Measurements from ENCODE around the gene EHD1. TPM values are rescaled to one million over a fixed set of nuclear protein-coding genes. Genes with fewer than 3 reads are reported as not detected.

The EHD1 gene
- total and polyA plus RNA-seq, 9 of the 15 experiments (the other 6 are each of a cell fraction or from before 2014, with no cell fraction given): 0.46 to 65.0 (median 16.4) TPM

GRCh38 chr11:64870176-64870892 is 8.1 kb downstream of the EHD1 start (continued):
- TF ChIP-seq ETS2 (tag; IDR thresholded peaks at IDR 0.05; ENCODE audit: borderline replicate concordance, poor library complexity, severe bottlenecking) (no peak), KDM4B (IDR thresholded peaks at IDR 0.05; ENCODE audit: borderline replicate concordance in 2 of 2, low read depth in 1 of 2) (no peak), ZNF239 (CRISPR knock-in tag; IDR thresholded peaks at IDR 0.05) (no peak; the same call in 1 of the 2 replicates), CBX5 (IDR thresholded peaks at IDR 0.05; ENCODE audit: borderline replicate concordance, low read depth) (no peak), USF1 (CRISPR knock-in tag; IDR thresholded peaks at IDR 0.05) (no peak), CHCHD3 (CRISPR knock-in tag; IDR thresholded peaks at IDR 0.05) (no peak), ARHGAP35 (IDR thresholded peaks at IDR 0.05; ENCODE audit: partially characterized antibody) (no peak), MTA2 (IDR thresholded peaks at IDR 0.05; ENCODE audit: low read depth) (peak; percentile 28; the same call in 1 of the 2 replicates), NRF1 (conservative IDR thresholded peaks at IDR 0.05 in 1 of 2, IDR thresholded peaks at IDR 0.05 in 1 of 2) (no peak), ZBTB7A (IDR thresholded peaks at IDR 0.05; ENCODE audit: borderline replicate concordance, control insufficient read depth, low read depth, low read length) (no peak; the same call in 1 of the 2 replicates), GTF2F1 (IDR thresholded peaks at IDR 0.05; ENCODE audit: low read depth, low read length) (no peak), ZNF408 (CRISPR knock-in tag; IDR thresholded peaks at IDR 0.05; ENCODE audit: low read depth) (no peak), EWSR1 (IDR thresholded peaks at IDR 0.05; ENCODE audit: borderline replicate concordance, low read depth, partially characterized antibody) (no peak), ZNF764 (CRISPR knock-in tag; IDR thresholded peaks at IDR 0.05; ENCODE audit: low read depth) (no peak), ZNF785 (CRISPR knock-in tag; IDR thresholded peaks at IDR 0.05) (no peak), KAT8 (IDR thresholded peaks at IDR 0.05; ENCODE audit: low read depth) (no peak), RBBP5 (IDR thresholded peaks at IDR 0.05; ENCODE audit: borderline replicate concordance, insufficient read depth, low read length, poor library complexity, severe bottlenecking) (peak; percentile 13), THAP7 (CRISPR knock-in tag; IDR thresholded peaks at IDR 0.05) (no peak), ZNF124 (CRISPR knock-in tag; IDR thresholded peaks at IDR 0.05) (no peak), NFE2 (IDR thresholded peaks at IDR 0.05; ENCODE audit: low read depth) (peak; percentile 81), SMAD4 (CRISPR knock-in tag; conservative IDR thresholded peaks at IDR 0.05) (no peak), GABPB1 (CRISPR knock-in tag; IDR thresholded peaks at IDR 0.05) (0 out of 2 replicates have a peak, but pooled peaks have one; percentile 7), ZNF41 (CRISPR knock-in tag; conservative IDR thresholded peaks at IDR 0.05) (no peak), ZNF184 (CRISPR knock-in tag; IDR thresholded peaks at IDR 0.05) (no peak), ZFP36 (IDR thresholded peaks at IDR 0.05; ENCODE audit: low read depth, low read length, partially characterized antibody) (no peak), MIER1 (IDR thresholded peaks at IDR 0.05; ENCODE audit: low read depth) (0 out of 2 replicates have a peak, but pooled peaks have one; percentile 26), MCM5 (IDR thresholded peaks at IDR 0.05; ENCODE audit: low read depth) (no peak), DIDO1 (tag; IDR thresholded peaks at IDR 0.05; ENCODE audit: low read depth) (no peak), RFX1 (IDR thresholded peaks at IDR 0.05) (peak; percentile 80), ZNF354B (CRISPR knock-in tag; IDR thresholded peaks at IDR 0.05) (no peak)

Data from K562 (cell line).